DMS 273 treated with DMSO at 0.1 percent for 48 hours (cell line): ENCODE measurements around the gene SCLY.

Source experiments
- DNase-seq: peaks from one replicate; lab custom pipeline; 2025; lab: John Stamatoyannopoulos, UW

SCLY gene

GRCh38 chr2:238097988-238098871, 37.4 kb downstream of the SCLY start:
- no peak for DNase-seq

- DNase-seq: no peak
Observed at GRCh38 chr2:238098901-238099713, 38.3 kb downstream of the SCLY start.

GRCh38 chr2:238099714-238100048, 38.9 kb downstream of the SCLY start:
- DNase-seq: no peak

- peak; percentile 54 for DNase-seq
Observed at GRCh38 chr2:238100049-238100820, 39.4 kb downstream of the SCLY start, which contains the start of gene ESPNL. Gene ESPNL, plus strand, starts transcription at chr2:238100340. Its CDS starts 80 bp downstream, at chr2:238100420.

GRCh38 chr2:238100821-238101771, 40.3 kb downstream of the SCLY start:
- no peak for DNase-seq

- no peak for DNase-seq
Observed at GRCh38 chr2:238101891-238102841, 41.4 kb downstream of the SCLY start.

- DNase-seq: no peak
Observed at GRCh38 chr2:238102865-238103264, 42.1 kb downstream of the SCLY start.

GRCh38 chr2:238103465-238104225, 42.8 kb downstream of the SCLY start:
- no peak for DNase-seq

- no peak for DNase-seq
Observed at GRCh38 chr2:238104226-238104690, 43.5 kb downstream of the SCLY start.

GRCh38 chr2:238104691-238105371, 44.0 kb downstream of the SCLY start:
- no peak for DNase-seq

GRCh38 chr2:238105506-238106338, 44.9 kb downstream of the SCLY start:
- DNase-seq: no peak

GRCh38 chr2:238106339-238106697, 45.5 kb downstream of the SCLY start:
- no peak for DNase-seq

- no peak for DNase-seq
Observed at GRCh38 chr2:238106698-238107524, 46.1 kb downstream of the SCLY start.

GRCh38 chr2:238107525-238108422, 47.0 kb downstream of the SCLY start:
- DNase-seq: no peak

GRCh38 chr2:238108423-238109183, 47.8 kb downstream of the SCLY start:
- no peak for DNase-seq
